HG02763 (cell line): Measurements from ENCODE around the gene DMRTC2.

Source experiments
- ATAC-seq: cut with Tn5 transposase; IDR thresholded peaks from one replicate; pipeline ENCODE4 v1.9.1; 2021; ENCODE audit warnings: mild to moderate bottlenecking, moderate library complexity; ENCODE audit not compliant: unreplicated experiment

Gene DMRTC2

GRCh38 chr19:41845001-41845050 lies at the start of gene DMRTC2:
Gene DMRTC2 (plus strand): TSS chr19:41845042. CDS start chr19:41847429, 2,387 bp downstream.
- ATAC-seq = no peak

DNA sequence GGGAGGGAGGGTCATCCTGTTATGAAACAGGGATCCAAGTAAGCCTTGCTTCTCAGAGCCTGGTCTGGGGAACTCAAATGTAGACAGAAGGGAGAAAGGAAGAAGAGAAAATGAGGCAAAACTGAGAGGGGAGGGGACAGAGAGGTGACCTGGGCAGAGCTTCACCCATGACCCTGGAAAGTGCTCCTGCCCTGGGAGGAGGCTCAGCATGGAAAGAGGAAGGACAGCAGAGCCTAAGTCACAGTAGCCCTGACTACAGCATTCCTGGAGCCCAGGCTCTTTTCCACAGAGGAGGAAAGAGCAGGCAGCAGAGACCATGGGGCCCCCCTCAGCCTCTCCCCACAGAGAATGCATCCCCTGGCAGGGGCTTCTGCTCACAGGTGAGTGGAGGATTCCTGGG lies 48.5 kb upstream of the DMRTC2 start, which contains the start of gene CEACAM3:
TSS of gene CEACAM3 (plus strand) at position 226 of the 400 bp plus-strand sequence. CDS start at position 317, 91 bp downstream.
- no peak for ATAC-seq

DNA sequence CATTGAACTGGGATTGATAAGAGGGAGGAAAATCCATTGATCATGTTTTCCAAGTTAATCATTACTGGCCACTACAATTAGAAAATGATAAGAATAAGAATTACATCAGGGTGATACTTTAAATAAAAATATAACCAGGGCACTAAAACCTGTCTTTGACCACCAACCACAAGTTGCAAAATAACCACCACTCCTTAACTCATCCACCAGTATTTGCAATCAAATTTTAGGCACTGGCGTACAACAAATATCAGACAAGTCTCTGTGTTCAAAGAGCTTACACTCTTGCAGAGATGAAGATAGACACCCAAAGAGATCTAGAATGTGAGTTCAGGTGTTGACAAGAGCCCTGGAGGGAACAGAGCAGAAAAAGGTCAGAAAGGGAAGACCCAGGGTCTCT lies 47.9 kb upstream of the DMRTC2 start:
- ATAC-seq = no peak

- ATAC-seq = no peak
These were observed 45.3 kb upstream of the DMRTC2 start for GRCh38 chr19:41799444-41800000.

DNA sequence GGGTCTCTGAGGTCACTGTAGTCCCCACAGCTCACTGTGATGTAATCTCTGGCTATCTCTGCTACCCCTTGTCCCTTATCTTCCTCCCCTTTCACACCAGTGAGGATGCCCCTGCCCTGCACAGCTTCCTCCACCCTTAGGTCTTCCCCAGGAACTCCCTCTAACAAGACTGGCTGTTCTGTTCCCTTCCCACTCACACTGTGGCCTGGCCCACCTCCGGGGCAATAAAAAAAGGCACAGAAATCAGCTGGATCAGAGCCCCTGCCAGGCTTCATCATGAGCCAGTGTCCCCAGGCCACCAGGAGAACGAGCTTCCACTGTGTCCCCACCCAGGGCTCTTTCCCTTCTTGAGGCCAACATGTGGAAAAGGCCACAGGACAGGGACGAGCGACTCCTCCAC lies 43.8 kb upstream of the DMRTC2 start:
- no peak for ATAC-seq

DNA sequence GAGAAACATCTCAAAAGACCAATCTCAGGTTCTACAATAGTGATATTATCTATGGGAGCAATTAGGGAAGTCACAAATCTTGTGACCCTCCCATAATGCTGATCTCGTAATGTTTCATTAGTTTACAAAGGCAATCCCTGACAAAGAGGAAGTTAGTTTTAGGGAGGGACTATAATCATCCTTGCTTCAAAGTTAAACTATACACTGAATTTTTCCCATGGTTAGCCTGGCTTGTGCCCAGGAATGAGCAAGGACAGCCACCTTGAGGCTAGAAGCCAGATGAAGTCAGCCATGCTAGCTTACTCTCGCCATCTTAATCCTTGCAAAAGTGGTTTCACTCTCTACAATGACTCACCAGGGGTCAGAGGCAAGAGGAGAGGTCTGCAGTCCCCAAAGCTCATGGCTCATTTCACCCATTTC lies 43.0 kb upstream of the DMRTC2 start:
- no peak for ATAC-seq

DNA sequence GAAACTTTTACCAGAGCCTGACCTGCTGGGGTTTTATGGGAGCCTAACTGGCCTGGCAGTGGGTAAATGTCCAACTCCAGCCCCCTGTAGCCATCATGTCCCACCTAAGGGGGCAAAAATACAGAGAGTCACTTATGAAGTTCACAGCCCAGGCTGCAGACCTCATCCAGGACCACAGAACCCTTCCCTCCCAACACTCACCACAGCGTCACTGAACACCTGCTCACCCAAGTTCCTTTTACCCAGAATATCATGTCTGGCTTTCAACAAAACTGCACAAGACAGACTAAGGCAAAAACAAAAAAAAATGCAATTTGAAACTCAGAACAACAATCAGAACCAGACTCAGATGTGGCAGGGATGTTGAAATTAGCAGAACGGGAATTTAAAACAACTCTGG lies 42.1 kb upstream of the DMRTC2 start:
- no peak for ATAC-seq

DNA sequence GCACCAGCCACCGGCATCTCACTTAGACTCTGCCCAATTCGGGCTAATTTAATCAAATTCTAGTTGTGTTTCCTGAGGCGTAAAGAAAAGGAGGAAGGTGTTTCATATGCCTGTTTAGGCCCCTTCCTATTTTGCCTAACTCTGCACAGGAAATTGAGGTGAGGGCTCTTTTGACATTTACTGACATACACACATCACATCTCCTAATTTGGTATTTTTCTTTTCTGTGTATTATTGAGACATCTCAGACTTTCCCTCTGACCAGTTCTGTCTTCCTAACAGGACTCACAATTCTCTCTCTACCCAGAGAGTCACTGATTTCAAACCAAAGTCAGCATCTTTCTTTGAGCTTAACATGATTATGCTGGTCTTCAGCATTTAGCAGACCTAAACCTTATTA lies 40.5 kb upstream of the DMRTC2 start:
- ATAC-seq = no peak

DNA sequence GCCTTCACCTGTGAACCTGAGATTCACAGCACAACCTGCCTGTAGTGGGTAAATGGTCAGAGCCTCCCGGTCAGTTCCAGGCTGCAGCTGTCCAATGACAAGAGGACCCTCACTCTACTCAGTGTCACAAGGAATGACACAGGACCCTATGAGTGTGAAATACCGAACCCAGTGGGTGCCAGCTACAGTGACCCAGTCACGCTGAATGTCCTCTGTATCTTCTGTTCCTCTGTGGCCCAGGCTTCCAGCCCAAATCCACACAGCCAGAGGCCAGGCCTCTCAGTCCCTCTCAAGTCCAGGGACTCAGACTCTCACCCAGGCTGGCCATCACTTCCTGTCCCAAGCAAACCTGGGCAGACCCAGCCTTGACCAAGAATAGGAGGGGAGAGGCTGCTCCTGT lies 37.7 kb upstream of the DMRTC2 start:
- ATAC-seq = no peak

- ATAC-seq = no peak
These were observed 35.9 kb upstream of the DMRTC2 start for GRCh38 chr19:41808663-41809566.

- ATAC-seq = no peak
These were observed 34.5 kb upstream of the DMRTC2 start for GRCh38 chr19:41810301-41810700.

DNA sequence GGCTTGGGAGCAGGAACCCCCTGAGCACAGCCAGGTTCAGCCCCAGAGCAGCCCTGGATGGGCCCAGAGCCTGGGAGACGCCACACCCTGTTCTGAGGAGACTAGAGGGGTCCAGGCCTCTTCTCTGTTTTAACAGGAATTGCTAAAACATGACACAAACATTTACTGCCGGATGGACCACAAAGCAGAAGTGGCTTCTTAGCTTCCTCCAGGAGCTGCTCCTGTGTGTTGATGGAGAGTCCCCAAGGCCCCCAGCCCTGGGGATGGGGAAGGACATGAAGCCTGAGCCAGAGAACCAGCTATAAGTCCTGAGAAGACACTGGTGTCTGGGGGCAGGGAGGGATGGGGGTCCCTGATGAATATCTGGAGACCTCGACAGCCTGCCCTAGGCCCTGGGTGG lies 33.8 kb upstream of the DMRTC2 start:
- ATAC-seq = no peak

DNA sequence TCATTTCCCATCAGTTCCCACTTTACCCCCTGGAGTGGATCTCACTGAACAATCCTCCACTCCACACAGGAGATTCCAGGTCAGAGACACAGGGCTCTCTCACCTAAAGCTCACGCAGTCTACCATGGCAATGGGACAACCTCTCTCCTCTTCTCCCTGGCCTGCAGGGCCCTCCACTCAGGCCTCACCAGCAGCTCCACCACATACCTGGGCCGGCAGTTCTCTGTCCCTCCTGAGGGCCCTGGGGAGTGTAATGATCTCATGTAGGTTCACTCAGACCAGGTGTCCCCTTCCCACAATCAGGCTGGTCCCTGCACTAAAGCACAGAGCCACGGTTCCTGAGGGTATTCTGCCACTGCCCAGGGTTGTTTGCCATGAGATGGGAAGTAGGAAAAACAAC lies 32.9 kb upstream of the DMRTC2 start:
- no peak for ATAC-seq

DNA sequence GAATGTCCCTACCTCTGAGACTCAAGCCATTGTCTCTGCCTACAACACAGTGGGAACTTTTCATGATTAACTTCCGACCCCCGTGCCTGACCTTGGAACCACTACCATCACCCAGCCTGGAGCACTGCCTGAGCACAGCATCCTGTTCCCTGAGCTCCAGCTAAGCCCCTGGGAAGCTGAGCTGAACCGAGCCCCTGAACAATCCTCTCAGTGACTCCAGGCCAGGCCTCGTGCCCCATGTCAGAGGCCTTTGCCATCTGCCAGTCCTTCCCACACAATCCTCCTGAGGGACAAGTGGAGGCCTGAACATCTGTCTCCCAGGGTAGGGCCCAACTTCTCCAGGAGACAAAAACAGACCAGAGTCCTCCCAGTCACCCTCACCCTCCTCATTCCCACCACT lies 30.9 kb upstream of the DMRTC2 start:
- ATAC-seq = no peak

DNA sequence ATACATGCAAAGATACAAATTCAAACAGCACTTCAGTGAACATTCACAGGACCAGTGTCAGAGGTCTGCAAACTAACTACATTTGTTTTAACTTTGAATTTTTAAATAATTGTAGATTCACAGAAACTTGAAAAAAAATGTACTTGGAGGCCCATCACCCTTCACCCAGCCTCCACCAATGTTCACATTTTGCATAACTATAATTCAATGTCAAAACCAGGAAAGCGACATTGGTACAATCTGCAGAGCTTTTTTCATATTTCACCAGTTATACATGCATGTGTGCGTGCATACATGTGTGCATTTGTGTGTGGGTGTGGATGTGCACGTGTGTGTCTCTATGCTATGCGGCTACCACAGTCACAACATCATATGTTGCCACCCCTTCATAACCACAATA lies 29.5 kb upstream of the DMRTC2 start:
- ATAC-seq = no peak

DNA sequence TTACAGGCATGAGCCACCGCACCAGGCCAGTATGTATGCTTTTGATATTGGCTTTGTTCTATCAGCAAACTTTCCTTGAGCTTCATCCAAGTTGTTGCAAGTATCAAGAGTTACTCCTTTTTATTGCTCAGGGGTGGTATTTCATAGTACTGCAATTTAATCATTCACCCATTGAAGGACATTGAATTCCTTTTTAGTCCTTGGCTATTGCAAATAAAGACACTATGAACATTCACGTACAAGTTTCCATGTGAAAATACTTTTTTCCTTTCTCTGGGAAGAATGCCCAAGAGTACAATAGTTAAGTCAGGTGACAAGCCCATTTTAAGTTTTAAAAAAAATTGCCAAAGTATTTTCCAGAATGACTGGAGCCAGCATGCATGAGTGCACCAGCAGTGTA lies 28.1 kb upstream of the DMRTC2 start:
- ATAC-seq = no peak

DNA sequence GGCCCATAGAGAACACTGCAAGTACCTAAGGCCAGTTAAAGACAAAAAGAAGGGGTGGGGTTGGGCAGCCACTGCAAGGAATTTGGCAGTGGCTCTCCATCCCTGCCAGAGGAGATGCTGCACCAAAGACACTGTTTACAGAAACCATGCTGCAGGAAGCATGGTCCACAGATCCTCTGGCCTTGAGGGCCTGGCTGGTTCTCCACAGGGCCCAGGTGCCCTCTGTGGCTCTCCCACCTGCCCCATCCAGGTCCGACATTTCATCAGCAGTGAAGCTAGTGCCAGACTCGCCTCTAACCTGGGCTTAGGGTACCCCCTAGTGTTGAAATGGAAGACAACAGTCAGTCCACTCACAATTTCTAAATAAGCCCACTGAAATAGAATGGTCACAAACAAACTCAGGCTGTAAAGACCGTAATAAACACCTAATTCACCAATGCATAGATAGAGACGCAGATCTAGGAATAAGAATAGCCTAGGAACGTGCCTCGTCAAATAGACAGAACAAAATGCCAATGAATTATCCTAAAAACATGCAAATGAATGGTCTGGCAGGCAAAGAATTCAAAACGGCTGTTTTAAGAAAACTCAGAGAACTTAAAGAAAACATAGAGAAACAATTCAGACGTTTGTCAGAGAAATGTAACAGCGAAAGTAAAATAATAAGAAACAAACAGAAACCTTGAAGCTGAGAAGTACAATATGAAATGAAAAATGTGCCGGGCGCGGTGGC lies 23.7 kb upstream of the DMRTC2 start:
- ATAC-seq = no peak

DNA sequence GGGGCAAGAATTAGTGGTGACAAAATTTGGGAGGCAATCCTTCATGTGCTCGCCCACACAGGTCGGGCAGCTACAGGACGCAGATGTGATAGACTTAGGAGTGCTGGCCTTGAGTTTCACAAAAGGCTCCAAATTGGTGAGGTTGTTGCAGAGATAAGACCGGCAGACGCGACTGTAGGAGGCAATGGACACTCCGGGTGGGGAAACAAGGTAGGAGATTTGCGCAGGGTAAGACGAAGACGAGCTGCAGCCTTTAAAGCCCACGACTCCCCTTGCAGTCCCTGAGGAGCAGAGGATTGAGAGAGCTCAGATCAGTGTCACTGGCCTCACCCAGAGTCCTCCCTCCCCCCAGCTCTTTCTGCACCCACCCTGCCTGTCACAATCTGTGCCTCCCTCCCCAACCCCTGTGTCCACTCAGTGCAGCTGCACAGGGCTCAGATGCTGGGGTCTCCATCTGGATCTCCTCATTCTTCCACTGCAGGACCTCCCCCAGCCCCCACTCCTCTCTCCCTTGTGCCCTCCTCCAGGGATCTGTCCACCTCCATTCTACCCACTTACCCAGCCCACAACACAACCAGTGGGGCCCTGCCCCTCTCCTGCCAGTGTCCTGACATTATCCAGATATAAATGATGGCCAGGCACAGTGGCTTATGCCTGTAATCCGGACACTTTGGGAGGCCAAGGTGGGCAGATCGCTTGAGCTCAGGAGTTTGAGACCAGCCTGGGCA lies 6.7 kb upstream of the DMRTC2 start:
- ATAC-seq = no peak

GRCh38 chr19:41839211-41839610 lies 5.6 kb upstream of the DMRTC2 start:
- ATAC-seq = no peak

DNA sequence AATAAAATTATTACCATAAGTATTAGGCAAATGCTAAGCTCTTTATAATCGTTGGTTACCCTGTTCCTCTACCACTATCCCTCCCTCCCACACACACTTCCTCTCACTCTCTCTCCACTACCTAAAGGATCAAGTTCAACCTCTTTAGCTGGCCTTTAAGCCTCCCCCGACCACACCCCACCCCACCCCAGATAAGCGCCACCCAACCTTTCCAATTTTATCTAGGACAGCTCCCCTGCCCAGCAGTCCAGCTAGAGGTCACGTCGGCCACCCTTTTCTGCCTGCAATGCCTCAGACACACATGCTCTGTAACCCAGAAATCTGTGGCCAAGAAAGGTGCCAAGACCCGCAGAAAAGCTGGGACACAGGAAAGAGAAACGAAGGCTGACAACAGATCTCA lies 1.5 kb upstream of the DMRTC2 start:
- ATAC-seq = no peak

GRCh38 chr19:41844601-41845000 lies 241 bp upstream of the DMRTC2 start, which contains the start of gene LYPD4:
Gene LYPD4 (minus strand): TSS chr19:41844683. CDS start chr19:41839285, 5,398 bp downstream.
- no peak for ATAC-seq
